Stimulated activated CD8-positive, alpha-beta memory T cell treated with anti-CD3 and anti-CD28 coated beads, Interleukin-2, amount 100 ng/mL, for 48 hours (primary cell): Measurements from ENCODE around the gene TMEM63C.
"Not testable (repeated sequence)": the region's sequence is repeated elsewhere in the genome, so short reads cannot be mapped to it uniquely, and the experiment has no call there.

Source experiments
- DNase-seq, 2 donors: peaks; one replicate each; pipeline ENCODE4 v3.0.0-alpha.2; 2020; ENCODE audit warnings: low read depth in 2 of 2

The TMEM63C gene

GRCh38 chr14:77276295-77276935, 94.8 kb downstream of the TMEM63C start:
- DNase-seq = no peak

GRCh38 chr14:77276959-77277358, 95.4 kb downstream of the TMEM63C start:
- DNase-seq = no peak

- no peak for DNase-seq
Measured at GRCh38 chr14:77278461-77279230, 97.0 kb downstream of the TMEM63C start.

GRCh38 chr14:77279719-77280118, 98.1 kb downstream of the TMEM63C start:
- DNase-seq = no peak

GRCh38 chr14:77280921-77281320, 99.3 kb downstream of the TMEM63C start:
- not testable (repeated sequence) for DNase-seq

GRCh38 chr14:77281852-77282410, 100.3 kb downstream of the TMEM63C start:
- no peak for DNase-seq

- no peak for DNase-seq
Measured at GRCh38 chr14:77284066-77284465, 102.5 kb downstream of the TMEM63C start.

- no peak for DNase-seq
Measured at GRCh38 chr14:77284466-77284865, 102.9 kb downstream of the TMEM63C start.

GRCh38 chr14:77286576-77286975, 105.0 kb downstream of the TMEM63C start:
- no peak for DNase-seq

GRCh38 chr14:77290705-77291104, 109.1 kb downstream of the TMEM63C start:
- no peak for DNase-seq

- DNase-seq = no peak
Measured at GRCh38 chr14:77296155-77296554, 114.6 kb downstream of the TMEM63C start.

- no peak for DNase-seq
Measured at GRCh38 chr14:77296906-77297305, 115.3 kb downstream of the TMEM63C start.

GRCh38 chr14:77299771-77300170, 118.2 kb downstream of the TMEM63C start:
- DNase-seq = no peak

- peak; percentile 30 to 54 for DNase-seq
Measured at GRCh38 chr14:77301103-77301502, 119.5 kb downstream of the TMEM63C start.

- DNase-seq = peak; percentile 23 to 30
Measured at GRCh38 chr14:77302926-77303325, 121.3 kb downstream of the TMEM63C start.

GRCh38 chr14:77303417-77304156, 122.0 kb downstream of the TMEM63C start:
- DNase-seq = peak in 1 of 2 donors; percentile 31

GRCh38 chr14:77305696-77306095, 124.1 kb downstream of the TMEM63C start:
- no peak for DNase-seq

GRCh38 chr14:77306416-77306815, 124.8 kb downstream of the TMEM63C start:
- DNase-seq = no peak

GRCh38 chr14:77306851-77307496, 125.4 kb downstream of the TMEM63C start:
- DNase-seq = no peak
